UCSD-AML1 (cell line): ENCODE results near the gene XXYLT1.

Experiments
- DNase-seq: peaks from one replicate; lab custom pipeline; 2025; ENCODE audit not compliant: unreplicated experiment; lab: John Stamatoyannopoulos, UW

The XXYLT1 gene

DNA sequence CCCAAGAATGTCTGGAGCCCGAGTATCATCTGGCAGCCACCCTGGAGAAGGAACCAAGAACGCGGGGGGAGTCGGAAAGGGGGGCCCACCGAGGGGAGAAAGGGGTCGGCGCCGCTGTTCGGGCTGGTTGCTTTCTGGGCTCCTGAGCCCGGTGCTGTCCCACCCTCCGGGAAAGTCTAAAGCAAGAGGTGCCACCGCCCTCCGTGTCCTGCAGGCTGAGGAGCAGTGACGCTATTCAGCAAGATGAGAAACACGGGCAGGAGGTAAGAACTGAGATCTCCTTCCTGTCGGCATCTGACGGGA, 234.8 kb downstream of the XXYLT1 start:
- DNase-seq = no peak

DNA sequence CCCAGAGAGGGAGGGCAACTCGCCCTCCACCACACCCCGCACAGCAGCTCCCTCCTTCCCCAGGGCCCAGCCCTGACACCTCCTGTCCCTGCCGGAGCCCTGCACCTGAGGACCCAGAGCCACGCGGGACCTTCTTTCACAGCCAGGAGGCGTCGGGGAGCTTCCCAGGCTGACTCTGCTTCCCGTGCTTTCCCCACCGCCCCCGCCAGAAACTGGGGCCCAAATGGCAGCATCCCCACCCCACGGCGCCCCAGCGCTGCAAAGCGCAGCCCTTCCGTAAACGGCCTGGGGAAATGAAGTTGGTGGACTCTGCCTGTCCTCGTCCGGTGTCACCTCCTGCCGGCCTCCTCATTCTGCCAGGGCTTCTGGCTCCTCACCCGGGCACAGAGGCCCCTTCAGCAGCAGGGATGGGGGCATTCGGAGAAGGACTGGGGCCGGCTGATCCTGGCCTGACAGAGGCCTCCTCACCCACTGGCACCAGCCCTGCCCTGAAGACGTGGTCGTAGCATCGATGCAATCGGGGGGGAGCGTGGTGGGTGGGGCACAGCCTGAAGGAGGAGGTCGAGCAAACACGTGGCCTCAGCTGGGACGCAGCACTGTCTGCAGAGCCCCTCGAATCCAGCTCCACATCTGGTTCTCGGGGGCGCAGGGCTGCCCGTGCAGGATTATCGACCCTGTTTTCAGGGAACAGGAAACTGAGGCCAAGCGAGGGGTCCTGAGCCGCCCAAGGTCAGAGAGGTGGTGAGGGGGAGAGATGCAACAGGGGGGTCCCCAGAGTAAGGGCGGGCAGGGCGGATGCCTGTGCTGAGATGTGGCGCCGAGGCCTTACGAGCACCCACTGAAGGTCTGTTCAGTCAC, 235.4 kb downstream of the XXYLT1 start:
- peak; percentile 42 for DNase-seq

DNA sequence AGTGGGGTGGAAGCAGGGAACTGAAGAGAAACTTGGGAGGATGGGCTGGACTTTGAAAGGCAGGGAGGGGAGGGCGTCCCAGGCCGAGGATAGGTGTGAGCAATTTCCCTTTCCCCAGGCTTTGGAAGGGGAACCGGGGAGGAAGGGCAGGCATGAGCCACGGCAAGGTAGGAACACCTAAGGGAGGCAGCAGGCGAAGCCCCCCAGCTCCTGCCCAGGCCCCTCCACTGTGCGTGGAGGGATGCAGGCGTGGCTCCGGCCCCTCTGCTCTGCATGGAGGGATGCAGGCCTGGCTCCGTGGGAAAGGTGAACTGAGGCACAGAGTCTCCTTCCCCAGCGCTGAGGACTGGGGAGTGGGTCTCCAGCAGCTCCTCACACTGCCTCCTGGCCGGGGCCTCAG, 236.4 kb downstream of the XXYLT1 start:
- no peak for DNase-seq

DNA sequence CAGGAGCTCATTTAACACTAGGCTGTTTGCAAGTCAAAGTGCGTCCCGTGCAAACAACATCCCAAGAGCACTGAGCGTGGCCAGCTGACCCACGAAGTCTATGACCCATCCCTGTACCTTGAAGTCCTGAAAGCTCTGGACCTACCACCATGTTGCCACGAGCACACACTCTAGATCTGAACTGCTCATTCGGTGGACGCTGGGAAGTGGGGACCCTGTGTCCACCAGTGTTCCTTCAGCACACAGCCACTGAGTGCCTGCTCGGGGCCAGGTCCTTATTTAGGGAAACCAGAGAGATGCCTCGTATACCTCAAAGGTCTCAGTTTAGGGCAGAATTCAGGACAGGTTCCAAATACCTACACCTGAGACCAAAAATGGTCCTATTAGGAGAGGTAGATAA, 236.9 kb downstream of the XXYLT1 start:
- no peak for DNase-seq

DNA sequence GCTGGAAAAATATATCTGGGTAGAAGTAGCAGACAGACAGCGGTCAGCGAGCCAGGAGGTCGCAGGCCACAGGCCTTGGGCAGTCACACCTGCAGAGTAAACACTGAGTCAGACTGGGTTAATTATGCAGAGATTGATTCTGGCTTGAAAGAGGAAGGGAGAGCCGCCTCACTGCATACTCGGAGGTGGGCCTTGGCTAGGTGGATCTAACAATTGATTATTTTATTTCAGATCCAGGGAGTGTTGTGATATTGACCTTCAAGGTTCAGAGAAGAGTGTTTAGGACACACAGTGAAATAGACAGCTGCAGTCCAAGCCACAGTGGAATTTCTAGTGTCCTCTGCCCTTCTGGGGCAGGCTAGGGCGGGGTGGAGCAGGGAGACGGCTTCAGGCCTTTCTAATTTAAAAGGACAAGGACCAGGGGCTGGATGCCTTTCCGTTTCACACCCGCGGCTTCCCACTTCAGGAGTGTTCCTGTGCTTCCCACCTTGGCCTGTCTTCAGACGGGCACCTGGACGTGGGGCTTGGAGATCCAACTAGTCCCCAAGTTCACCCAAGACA, 237.3 kb downstream of the XXYLT1 start:
- no peak for DNase-seq

DNA sequence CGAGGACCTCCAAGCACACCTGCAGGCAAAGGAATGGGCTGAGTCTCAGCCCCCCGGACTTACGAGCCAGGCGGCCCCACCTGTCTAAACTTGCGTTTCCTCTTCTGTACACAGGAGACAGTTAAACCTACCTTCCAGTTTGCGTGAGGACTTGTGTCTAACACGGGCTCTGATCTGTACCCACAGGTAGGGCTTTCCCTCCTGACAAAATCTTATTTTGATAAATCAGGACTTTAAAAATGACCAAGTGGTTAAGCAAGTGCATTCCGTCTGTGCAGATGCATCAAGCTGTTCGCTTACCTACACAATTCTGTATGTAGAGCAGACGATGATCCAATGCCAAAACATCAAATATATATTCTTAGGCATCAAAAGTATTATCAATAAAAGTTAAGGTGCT, 238.0 kb downstream of the XXYLT1 start:
- no peak for DNase-seq

DNA sequence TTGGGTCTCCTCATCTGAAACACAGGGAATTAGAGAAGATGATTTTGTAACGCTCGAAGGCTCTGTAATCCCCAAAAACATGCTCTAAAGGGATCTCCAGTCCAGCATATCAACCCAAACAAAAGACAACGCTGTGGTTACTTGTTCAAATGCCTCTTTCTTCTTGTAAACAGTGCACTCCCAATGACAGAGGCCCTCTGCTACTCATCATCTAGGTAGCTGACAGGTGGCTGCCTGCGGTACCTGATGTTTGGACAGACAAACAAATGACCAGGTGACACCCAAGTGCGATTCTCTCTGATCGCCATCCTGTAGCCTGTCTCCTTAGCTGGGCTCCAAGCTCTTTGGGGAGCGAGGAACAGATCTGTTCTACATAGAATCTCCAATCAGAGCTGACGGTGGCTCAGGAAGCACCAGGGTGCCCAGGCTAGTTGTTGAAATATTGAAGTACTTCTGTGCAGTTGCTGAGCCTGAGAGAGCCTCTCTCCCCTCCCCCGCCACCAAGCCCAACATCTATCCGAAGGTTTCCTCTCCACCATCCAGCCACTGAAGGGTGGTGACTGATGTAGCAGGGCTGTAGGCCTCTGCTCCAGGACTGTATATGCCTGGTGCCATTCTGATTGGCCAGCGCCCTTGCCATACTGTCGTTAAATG, 238.7 kb downstream of the XXYLT1 start:
- no peak for DNase-seq

DNA sequence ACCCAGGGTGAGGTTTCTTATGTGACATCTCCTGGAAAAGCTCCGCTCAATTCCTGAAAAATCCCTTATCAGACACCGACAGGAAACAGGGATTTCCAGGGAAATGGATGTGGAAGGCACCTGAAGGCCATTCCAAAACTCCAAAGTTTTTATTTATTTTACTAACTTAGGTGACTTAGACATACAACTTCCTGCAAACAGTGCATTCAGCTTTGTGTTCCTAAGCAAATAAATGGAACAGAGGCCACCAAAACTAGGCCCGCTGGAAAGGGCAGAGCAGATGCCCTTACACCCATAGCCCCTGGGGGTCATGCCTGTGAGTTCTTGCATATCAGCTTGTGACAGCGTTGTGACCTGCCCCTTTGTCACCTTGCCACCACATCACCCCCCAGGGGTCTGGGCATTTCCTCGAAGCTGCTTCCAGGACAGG, 239.4 kb downstream of the XXYLT1 start:
- no peak for DNase-seq

DNA sequence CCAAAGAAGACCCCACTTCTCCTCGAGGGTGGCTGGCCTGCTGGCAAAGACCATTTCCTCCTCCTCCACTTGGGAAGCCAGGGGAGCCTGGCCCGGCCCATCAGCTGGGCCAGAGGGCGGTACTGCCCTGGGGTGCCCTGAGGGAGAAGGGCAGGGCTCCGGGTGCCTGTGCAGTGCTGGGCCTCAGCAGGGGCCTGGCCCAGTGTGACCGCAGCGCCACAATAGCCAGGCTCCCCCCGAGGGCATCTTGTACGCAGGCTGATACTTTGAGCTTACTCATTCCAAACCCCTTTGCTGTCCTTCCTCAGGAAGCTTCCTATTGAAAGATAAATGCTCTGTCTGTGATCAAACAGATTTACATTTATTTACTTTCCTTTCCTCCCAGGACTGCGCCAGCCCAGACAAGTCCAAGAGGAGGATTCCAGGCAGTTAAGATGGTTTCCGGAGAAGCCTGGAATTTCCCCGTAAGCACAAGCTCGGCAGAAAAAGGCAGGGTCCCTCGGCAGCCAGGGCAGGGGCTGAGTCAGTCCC, 240.1 kb downstream of the XXYLT1 start:
- DNase-seq = no peak

DNA sequence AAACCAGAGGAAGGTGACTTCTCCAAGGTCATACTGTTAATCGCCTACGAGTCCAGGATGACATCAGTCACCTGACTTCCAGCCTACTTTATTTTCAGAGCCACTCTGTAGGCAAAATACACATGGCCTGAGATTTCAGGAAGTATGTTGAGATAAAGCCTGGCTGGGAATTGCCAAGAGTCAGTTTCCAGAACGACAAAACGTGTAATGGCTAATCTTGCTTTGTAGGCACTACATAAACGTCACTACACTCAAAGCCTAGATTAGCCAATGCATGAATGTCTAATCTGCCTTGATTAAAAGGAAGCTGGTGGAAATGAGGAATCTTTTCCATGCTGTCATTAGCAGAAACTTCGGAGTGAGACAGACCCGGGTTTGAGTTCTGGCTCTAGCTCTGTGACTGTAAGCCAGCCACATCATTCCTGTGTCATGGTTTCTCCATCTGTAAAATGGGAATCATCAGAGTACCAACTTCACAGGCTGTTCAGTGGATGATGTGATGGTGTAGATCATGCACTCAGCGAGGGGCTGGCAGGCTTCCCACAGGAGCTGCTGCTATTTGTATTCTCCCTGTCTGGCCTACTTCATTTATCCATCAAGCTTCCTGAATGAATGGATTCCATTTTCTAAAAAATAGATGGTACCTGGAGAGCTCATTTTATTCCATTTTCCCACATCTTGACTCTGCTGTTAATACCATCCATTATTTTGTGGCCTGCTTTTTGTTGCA, 241.9 kb downstream of the XXYLT1 start:
- DNase-seq = no peak

DNA sequence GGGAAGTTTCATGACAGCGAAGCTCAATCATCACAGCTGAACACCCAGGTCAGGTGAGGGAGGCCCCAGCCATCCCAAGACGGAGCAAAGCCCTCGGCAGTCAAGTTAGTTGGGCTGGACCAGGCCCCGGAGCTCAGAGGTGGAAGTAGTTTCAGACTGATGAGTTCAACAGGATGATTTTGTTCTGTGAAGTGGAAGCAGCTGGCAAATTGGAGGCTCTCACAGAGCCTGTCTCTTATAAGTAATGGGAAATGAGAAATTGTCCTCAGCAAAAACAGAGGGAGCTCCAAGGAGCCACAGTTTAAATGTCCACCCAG, 245.1 kb downstream of the XXYLT1 start:
- no peak for DNase-seq

DNA sequence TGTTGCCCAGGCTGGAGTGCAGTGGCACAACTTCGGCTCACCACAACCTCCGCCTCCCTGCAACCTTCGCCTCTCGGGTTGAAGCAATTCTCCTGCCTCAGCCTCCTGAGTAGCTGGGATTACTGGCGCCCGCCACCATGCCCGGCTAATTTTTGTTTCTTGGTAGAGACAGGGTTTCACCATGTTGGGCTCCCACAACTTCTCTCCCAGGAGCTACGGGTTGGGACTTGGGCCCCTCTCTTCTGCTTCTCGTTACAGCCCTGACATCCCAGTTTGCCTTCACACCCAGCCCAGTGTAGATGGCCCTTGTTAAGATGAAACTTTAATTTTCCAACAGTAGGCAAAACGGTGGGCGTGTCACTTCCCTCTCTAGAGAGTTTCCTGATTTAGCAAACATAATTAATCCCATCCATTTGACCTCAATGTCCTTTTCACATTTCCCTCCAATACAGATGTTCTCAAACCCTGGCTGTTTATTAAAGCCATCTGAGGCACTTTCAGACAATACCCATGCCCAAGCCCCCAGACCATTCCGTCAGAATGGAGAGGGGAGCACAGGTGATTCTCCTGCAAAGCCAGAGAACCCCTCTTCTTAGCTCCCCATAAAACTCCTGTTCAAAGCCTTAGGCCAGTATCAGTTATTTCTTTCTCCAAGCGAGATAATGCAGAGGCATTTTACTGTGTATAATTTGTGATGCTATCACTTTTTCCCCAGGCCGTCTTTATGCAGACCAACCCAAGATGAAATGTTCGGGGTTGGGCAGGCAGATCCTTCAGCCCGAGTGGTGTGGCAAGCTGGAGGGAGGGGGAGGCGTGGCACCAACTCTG, 245.7 kb downstream of the XXYLT1 start:
- no peak for DNase-seq

DNA sequence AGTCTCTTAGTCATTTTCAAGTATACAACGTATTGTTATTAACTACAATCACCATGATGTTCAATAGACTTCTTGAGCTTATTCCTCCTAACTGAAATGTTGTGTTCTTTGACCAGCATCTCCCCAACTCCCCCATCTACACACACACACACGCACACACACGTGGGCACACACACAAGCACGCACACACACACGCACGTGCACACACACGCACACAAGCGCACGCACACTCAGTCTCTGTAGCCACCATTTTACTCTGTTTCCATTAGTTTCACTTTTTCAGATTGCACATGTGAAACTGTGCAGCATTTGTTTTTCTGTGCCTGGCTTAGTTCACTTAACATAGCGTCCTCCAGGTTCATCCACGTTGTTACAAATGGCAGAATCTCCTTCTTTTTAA, 247.0 kb downstream of the XXYLT1 start:
- no peak for DNase-seq

DNA sequence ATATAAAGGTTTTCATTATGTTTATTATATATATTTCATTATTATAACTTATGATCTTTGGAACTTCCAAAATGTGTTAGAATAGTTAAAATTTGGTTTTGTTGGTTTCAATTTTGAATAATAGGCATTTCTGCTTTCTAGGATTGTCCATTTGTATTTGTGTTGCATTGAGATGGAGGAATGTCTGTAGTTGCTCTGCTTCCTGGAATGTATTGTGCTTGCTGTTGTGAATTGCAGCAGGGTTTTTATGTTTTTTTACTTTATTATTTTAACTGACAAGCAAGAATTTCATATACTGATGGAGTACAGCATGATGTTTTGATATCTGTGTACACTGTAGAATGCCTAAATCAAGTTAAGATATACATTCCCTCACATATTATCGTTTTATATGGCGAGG, 247.4 kb downstream of the XXYLT1 start:
- DNase-seq = no peak

DNA sequence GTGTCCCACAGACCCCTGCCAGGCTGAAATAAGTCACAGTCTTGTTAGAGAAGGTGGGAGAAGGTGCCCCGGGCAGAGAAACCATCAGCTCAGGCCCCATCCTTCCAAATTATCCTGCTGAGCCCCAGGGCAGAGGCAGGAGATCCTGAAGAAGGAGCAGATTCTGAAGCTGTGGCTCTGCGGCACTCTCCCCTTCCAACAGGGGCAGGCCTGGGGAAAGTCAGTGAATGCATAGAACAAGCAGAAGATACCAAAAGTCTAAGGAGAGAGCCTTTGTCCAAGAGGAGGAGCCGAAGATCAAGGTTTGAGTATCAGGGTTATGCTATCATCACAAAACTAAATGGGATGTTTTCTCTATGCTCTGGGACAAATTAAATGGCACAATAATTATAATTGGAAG, 249.3 kb downstream of the XXYLT1 start:
- no peak for DNase-seq

DNA sequence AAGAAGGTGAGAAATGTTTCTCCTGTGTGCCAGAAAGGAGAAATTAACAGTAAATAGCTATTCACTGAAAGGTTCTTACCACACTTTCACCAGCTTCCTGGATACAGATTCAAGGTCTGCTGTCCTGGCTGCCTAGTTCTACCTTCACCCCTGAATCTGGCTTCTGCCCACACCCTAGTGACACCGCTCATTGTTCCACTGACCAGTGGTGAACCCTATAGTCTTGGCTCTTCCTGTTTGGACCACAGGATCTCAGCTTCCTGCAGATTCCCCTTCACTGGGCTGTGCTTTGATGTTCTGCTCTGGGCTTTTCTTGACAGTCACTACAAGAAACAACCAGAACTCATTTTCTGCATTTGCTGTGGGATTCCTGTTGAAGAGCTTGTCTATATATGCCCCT, 250.0 kb downstream of the XXYLT1 start:
- DNase-seq = no peak

DNA sequence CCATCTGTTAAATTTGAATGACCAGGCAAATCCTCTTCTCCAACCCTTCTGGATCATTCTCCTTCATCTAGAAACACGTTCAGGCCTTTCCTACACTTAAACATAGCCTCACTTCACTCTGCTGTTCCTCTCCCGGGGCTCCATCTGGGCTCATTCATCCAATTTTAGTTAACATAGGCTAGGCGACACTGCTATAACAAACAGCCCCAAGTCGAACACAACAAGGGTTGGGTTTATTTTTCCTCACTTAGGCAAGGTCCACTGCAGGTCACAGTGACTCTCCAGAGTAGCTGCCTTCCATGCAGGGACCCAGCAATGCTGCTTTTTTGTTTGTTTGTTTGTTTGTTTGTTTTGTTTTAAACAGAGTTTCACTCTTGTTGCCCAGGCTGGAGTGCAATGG, 250.8 kb downstream of the XXYLT1 start:
- DNase-seq = no peak

DNA sequence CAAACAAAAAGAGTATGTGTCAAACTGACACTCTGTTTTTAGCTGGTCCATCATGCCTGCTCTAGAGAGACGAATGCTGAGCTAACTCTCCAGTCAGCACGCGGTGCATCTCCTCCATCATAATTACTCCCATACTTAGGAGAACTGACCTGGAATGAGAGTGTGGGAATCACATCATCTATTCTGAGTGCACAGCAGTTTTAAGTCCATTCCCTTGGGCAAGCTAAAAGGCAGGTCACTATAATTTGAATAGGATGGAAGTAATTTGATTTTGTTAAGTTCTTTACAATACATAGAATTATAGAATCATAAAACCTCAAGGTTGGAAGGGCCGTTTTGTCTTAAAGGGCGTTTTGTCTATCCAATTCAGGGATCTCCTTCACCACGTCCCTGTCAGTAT, 251.6 kb downstream of the XXYLT1 start:
- no peak for DNase-seq
